Naive thymus-derived CD8-positive, alpha-beta T cell (primary cell): ENCODE measurements around the gene IQSEC1. TPM values are rescaled to one million over a fixed set of nuclear protein-coding genes. Genes with fewer than 3 reads are reported as not detected.

Source experiments
- ATAC-seq, 2 donors: fragments of 150-1000 bp; cut with Tn5 transposase in 1 of 2; sonication (Bioruptor Pico), chemical (Tn5 transposase) in 1 of 2; 1 replicate in 1 of 2; 2 replicates in 1 of 2; pipeline ENCODE4 v1.10.0; 2021; ENCODE audit warnings: mild to moderate bottlenecking in 2 of 2, moderate library complexity in 2 of 2
- POLR2A ChIA-PET: fragments of 350-600 bp; sonication (Branson Sonifier 250); formaldehyde crosslinking; loops from one replicate; lab custom pipeline; 2021; ENCODE audit warnings: antibody characterized with exemption; lab: Charles Lee
- DNase-seq, 10 donors: peaks; one replicate each; pipeline versions ENCODE4 v3.0.0 to v3.0.0-alpha.2; 2020 to 2022
- H3K27ac Mint-ChIP-seq, 10 donors: one replicate each; pipeline ENCODE4 v1.8.0; 2020 to 2022; ENCODE audit warnings: mild to moderate bottlenecking in 10 of 10, mixed read lengths in 10 of 10, moderate library complexity in 4 of 10, inconsistent platforms in 1 of 10
- H3K27me3 Mint-ChIP-seq, 5 donors: one replicate each; pipeline ENCODE4 v1.8.0; 2021 to 2022; ENCODE audit warnings: mixed read lengths in 5 of 5
- H3K36me3 Mint-ChIP-seq, 3 donors: one replicate each; pipeline ENCODE4 v1.8.0; 2020 to 2022; ENCODE audit warnings: mixed read lengths in 3 of 3, mild to moderate bottlenecking in 2 of 3, inconsistent platforms in 1 of 3
- H3K4me1 Mint-ChIP-seq, 4 donors: one replicate each; pipeline ENCODE4 v1.8.0; 2021 to 2022; ENCODE audit warnings: mixed read lengths in 4 of 4
- H3K4me3 Mint-ChIP-seq, 10 donors: one replicate each; pipeline ENCODE4 v1.8.0; 2020 to 2022; ENCODE audit warnings: mild to moderate bottlenecking in 10 of 10, mixed read lengths in 10 of 10, moderate library complexity in 6 of 10, inconsistent platforms in 1 of 10
- H3K9me3 Mint-ChIP-seq, 9 donors: one replicate each; pipeline ENCODE4 v1.8.0; 2020 to 2022; ENCODE audit warnings: mixed read lengths in 9 of 9, mild to moderate bottlenecking in 3 of 9, inconsistent platforms in 1 of 9, moderate library complexity in 1 of 9
- polyA plus RNA-seq, 3 donors: library from polyadenylated mRNA; unstranded; fragments of 300-500 nt; fragmentation: Illumina TruSeq; gene quantifications; one replicate each; pipeline ENCODE4 v1.2.3, GENCODE V29; 2021
- total RNA-seq, 8 experiments: library from RNA in 2 of 8; stranded (reverse) in 2 of 8; gene quantifications; one replicate each; pipeline ENCODE4 v1.2.3 and lab custom pipeline; 2021 to 2026

Gene IQSEC1
- total and polyA plus RNA-seq, 5 experiments from 2014 or later, result 13.7 to 47.7 (median 23.7) TPM

DNA sequence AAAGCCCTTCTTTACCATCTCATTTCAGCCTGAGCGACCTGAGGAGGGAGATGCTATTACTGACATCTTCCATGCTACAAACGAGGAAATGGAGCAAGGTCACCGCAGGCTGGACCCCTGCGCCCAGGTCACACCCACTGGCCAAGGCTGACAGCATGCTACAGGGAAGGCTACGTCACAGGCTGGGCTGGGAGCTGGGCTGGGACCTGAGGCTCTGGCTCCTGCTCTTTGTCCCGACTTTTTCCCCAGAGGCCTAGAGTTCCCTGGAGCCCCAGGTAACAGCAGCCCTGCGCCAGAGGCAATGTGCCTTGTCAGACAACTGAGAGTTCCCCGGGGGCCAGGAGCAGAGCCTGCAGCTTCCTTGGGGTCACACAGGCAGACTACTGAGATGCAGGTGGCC is 87.2 kb downstream of the IQSEC1 start:
- Mint-ChIP-seq H3K27me3 (no peaks in the 10 kb centered on the region), H3K9me3 (no peaks in the 10 kb centered on the region), H3K27ac (peak overlapping the region in 2 of 10 donors; percentile 38 to 40), H3K36me3 (peaks cover 0 to 18% (median 0%) of the 10 kb centered on the region in 3 donors), H3K4me3 (no peak overlapping the region), H3K4me1 (peaks cover 43 to 79% (median 75%) of the 10 kb centered on the region in 4 donors)
- no peak for ATAC-seq
- peak in 1 of 10 donors; percentile 23 for DNase-seq
- POLR2A ChIA-PET, result interaction anchor here (1.0 kb wide), 1 partner anchor 9 kb away, joined by 3 read pairs; no protein-coding TSS in a partner anchor

- DNase-seq (peak in 1 of 10 donors; percentile 37), ATAC-seq (no peak)
- Mint-ChIP-seq H3K4me3 (no peak overlapping the region), H3K27me3 (no peaks in the 10 kb centered on the region), H3K4me1 (peaks cover 38 to 77% (median 72%) of the 10 kb centered on the region in 4 donors), H3K27ac (no peak overlapping the region), H3K36me3 (peaks cover 0 to 15% (median 0%) of the 10 kb centered on the region in 3 donors), H3K9me3 (no peaks in the 10 kb centered on the region)
- POLR2A ChIA-PET, result interaction anchor here (0.6 to 1.1 kb wide), 3 partner anchors 10 to 94 kb away, joined by 3 to 5 read pairs (median 3); no protein-coding TSS in a partner anchor
Observed at GRCh38 chr3:12985148-12985547, 88.1 kb downstream of the IQSEC1 start.

DNA sequence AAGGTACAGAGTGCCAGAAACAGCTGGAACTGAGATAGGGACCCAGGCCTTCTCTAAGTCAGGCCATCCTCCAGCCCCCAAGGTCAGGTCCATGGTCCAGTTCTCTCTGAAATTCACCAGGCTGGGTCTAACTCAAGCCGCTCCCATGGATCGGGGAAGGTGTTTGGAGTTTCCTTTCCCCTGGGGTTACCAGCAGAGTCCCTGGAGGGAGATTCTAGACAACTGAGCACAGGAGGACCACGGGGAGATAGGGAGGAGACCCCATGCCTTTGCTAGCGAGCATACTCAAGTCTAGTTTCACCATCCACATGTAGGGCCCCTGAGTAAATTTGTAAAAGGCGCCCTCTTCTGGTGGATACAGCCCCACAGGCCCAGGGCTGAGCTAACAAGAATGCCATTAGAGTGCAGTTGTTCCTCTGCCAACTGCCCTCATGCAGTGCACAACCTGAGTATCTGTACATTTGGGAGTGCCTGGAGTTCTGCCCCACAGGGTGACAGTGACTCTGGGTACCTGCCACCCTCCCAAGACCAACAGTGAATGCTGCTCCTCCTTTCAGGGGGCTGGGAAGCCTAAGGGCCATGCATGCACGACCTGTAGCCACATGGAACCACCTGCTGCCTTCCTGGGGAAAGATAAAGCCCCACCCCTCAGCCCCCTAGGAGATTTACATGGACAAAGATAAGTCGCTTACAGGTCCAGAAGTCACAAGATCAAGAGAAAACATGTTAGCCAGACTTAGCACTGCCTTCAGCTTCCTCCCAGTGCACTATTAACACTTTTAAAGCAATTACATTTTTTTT is 89.0 kb downstream of the IQSEC1 start:
- Mint-ChIP-seq H3K27me3 (no peaks in the 10 kb centered on the region), H3K4me1 (peaks cover 36 to 74% (median 68%) of the 10 kb centered on the region in 4 donors), H3K36me3 (peaks cover 0 to 19% (median 0%) of the 10 kb centered on the region in 3 donors), H3K9me3 (no peaks in the 10 kb centered on the region), H3K4me3 (peak overlapping the region in 2 of 10 donors; percentile 19 to 44), H3K27ac (peak overlapping the region in 7 of 10 donors; percentile 1 to 53 (median 31))
- ATAC-seq (peak; percentile 91 to 92), DNase-seq (peak in 9 of 10 donors; percentile 36 to 73 (median 65))
- POLR2A ChIA-PET, result interaction anchor here (1.1 to 1.8 kb wide), 3 partner anchors 11 to 93 kb away, joined by 4 to 5 read pairs (median 4); no protein-coding TSS in a partner anchor

GRCh38 chr3:12983319-12983718 is 89.9 kb downstream of the IQSEC1 start:
- peak overlapping the region in 1 of 10 donors; percentile 44 for H3K4me3 Mint-ChIP-seq
- H3K27me3 Mint-ChIP-seq, result no peaks in the 10 kb centered on the region
- peak in 1 of 10 donors; percentile 50 for DNase-seq
- no peaks in the 10 kb centered on the region for H3K9me3 Mint-ChIP-seq
- H3K27ac Mint-ChIP-seq, result peak overlapping the region in 3 of 10 donors; percentile 32 to 55 (median 43)
- peaks cover 30 to 71% (median 65%) of the 10 kb centered on the region in 4 donors for H3K4me1 Mint-ChIP-seq
- peaks cover 0 to 22% (median 0%) of the 10 kb centered on the region in 3 donors for H3K36me3 Mint-ChIP-seq
- POLR2A ChIA-PET, result interaction anchor here (1.4 to 1.8 kb wide), 2 partner anchors 12 to 15 kb away, joined by 4 read pairs; no protein-coding TSS in a partner anchor
- no peak for ATAC-seq

GRCh38 chr3:12982619-12983101 is 90.6 kb downstream of the IQSEC1 start:
- POLR2A ChIA-PET, result interaction anchor here (0.7 to 1.4 kb wide), 2 partner anchors 10 to 14 kb away, joined by 4 read pairs; no protein-coding TSS in a partner anchor
- peaks cover 0 to 24% (median 0%) of the 10 kb centered on the region in 3 donors for H3K36me3 Mint-ChIP-seq
- peak overlapping the region in 2 of 10 donors; percentile 22 for H3K4me3 Mint-ChIP-seq
- peak in 1 of 10 donors; percentile 45 for DNase-seq
- ATAC-seq, result no peak
- H3K27ac Mint-ChIP-seq, result peak overlapping the region in 7 of 10 donors; percentile 24 to 65 (median 54)
- H3K4me1 Mint-ChIP-seq, result peaks cover 30 to 72% (median 66%) of the 10 kb centered on the region in 4 donors
- H3K27me3 Mint-ChIP-seq, result no peaks in the 10 kb centered on the region
- H3K9me3 Mint-ChIP-seq, result no peaks in the 10 kb centered on the region

- DNase-seq (peak in 1 of 10 donors; percentile 22), ATAC-seq (peak; percentile 16 to 24)
- Mint-ChIP-seq H3K36me3 (peaks cover 0 to 22% (median 0%) of the 10 kb centered on the region in 3 donors), H3K4me3 (no peak overlapping the region), H3K9me3 (no peaks in the 10 kb centered on the region), H3K4me1 (peaks cover 30 to 71% (median 63%) of the 10 kb centered on the region in 4 donors), H3K27ac (peak overlapping the region in 7 of 10 donors; percentile 7 to 66 (median 36)), H3K27me3 (no peaks in the 10 kb centered on the region)
- POLR2A ChIA-PET, result interaction anchor here (0.7 to 1.4 kb wide), 2 partner anchors 11 to 17 kb away, joined by 4 to 5 read pairs; no protein-coding TSS in a partner anchor
Observed at GRCh38 chr3:12981306-12982275, 91.6 kb downstream of the IQSEC1 start.

DNA sequence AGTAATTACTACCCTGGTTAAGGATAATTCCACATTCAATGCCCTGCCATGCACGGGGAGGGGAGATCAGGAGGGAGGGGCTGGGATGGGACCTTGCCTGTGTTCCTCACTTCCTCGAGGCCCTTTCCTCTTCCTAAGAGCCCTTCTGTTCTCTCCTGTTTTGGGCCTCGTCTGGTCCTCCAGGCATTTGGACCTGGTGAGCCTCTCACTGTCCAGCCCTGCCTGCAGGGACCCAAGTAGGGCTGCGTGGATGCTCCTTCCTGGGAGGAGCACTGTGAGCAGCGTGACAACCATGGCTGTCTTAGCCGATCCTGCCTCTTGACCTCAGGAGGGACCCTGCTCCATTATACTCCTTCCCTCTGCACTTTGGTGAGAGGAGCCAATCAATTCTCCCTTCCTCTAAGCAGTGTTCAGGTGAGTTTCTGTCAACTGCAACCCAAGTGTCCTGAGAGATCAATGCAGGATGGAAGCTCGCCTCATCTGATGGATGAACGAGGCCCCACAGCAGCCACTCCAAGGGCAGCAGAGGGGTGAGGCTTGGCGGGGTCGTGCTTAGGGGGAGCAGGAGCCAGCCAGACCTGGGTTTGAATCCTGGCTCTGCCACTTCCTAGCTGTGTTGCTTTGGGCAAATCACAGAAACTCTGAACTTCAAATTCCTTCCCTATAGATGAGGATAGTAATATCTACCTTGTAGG is 92.5 kb downstream of the IQSEC1 start:
- H3K27me3 Mint-ChIP-seq, result no peaks in the 10 kb centered on the region
- ATAC-seq (no peak), DNase-seq (peak in 1 of 10 donors; percentile 24)
- H3K9me3 Mint-ChIP-seq, result no peaks in the 10 kb centered on the region
- no peak overlapping the region for H3K4me3 Mint-ChIP-seq
- POLR2A ChIA-PET, result interaction anchor here (1.4 to 1.5 kb wide), 2 partner anchors 8 to 18 kb away, joined by 4 to 5 read pairs; no protein-coding TSS in a partner anchor
- H3K36me3 Mint-ChIP-seq, result peaks cover 0 to 20% (median 0%) of the 10 kb centered on the region in 3 donors
- H3K27ac Mint-ChIP-seq, result peak overlapping the region in 7 of 10 donors; percentile 7 to 68 (median 38)
- peaks cover 30 to 74% (median 61%) of the 10 kb centered on the region in 4 donors for H3K4me1 Mint-ChIP-seq

GRCh38 chr3:12979947-12980487 is 93.2 kb downstream of the IQSEC1 start:
- no peaks in the 10 kb centered on the region for H3K9me3 Mint-ChIP-seq
- no peaks in the 10 kb centered on the region for H3K27me3 Mint-ChIP-seq
- H3K4me3 Mint-ChIP-seq, result no peak overlapping the region
- POLR2A ChIA-PET, result interaction anchor here (1.0 to 1.5 kb wide), 2 partner anchors 9 to 13 kb away, joined by 4 read pairs; no protein-coding TSS in a partner anchor
- H3K27ac Mint-ChIP-seq, result peak overlapping the region in 2 of 10 donors; percentile 32 to 47
- H3K4me1 Mint-ChIP-seq, result peaks cover 32 to 75% (median 61%) of the 10 kb centered on the region in 4 donors
- H3K36me3 Mint-ChIP-seq, result peaks cover 0 to 18% (median 0%) of the 10 kb centered on the region in 3 donors
- peak in 1 of 10 donors; percentile 22 for DNase-seq
- no peak for ATAC-seq

DNA sequence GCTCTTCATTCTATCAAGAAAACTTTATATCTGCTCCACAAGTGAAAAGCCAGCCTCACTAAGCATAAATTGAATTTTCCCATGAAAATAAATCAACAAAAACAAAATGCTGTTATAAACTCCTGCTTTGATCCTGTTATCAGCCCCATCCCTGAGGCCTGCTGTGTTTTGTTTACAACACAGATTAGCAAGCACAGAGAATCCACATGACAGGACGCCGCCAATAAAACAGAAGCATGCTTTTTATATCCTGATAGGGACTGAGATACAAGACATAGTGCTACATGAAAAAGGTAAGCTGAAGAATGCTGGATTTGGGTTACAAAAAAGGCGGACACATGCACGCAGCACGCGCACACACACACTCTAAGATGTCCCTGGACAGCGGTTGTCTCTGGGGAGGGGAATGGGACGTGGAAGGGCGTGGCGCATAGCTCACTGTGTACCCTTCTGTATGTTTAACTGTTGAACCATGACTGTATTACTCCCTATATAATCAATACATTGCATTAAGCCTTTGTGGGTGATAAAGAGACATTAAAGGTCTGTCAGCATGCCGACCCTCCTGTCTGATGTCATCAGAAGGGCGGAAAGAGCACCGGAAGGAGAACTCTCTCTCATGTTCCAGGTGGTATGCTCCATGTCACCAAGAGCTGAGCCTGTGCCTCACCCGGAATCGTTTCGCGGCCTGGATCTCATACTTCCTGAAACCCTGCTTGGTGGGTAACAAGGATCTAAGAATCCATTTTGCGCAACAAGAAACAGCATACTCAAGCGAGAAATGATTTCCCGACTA is 93.9 kb downstream of the IQSEC1 start:
- Mint-ChIP-seq H3K9me3 (no peaks in the 10 kb centered on the region), H3K27me3 (no peaks in the 10 kb centered on the region), H3K4me3 (no peak overlapping the region), H3K27ac (peak overlapping the region in 1 of 10 donors; percentile 42), H3K4me1 (peaks cover 36 to 78% (median 65%) of the 10 kb centered on the region in 4 donors), H3K36me3 (peaks cover 0 to 18% (median 0%) of the 10 kb centered on the region in 3 donors)
- no peak for ATAC-seq
- POLR2A ChIA-PET, result interaction anchor here (1.0 to 1.5 kb wide), 2 partner anchors 10 to 13 kb away, joined by 4 read pairs; no protein-coding TSS in a partner anchor
- peak in 1 of 10 donors; percentile 45 for DNase-seq

DNA sequence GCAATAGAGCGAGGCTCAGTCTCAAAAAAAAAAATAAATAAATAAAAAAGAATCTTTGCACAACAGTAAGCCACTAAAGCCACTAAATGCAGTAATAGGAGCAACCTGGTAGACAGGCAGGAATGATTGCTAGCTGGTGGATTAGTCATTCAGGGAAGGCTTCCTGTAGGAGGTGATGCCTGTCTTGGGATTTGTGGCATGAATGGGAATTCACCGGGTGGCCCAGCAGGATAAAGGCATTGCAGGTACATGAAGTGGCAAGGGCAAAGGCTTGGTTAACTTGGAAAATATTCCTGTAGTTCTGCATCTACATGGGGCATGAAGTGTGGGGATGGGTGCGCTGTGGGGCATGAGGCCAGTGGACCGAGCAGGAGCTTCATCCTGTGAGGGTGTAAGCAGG is 94.5 kb downstream of the IQSEC1 start:
- H3K36me3 Mint-ChIP-seq, result peaks cover 0 to 18% (median 0%) of the 10 kb centered on the region in 3 donors
- POLR2A ChIA-PET, result no interaction called here

More for the DNA sequence above, 94.5 kb downstream of the IQSEC1 start:
- ATAC-seq (no peak), DNase-seq (peak in 1 of 10 donors; percentile 38)
- peaks cover 31 to 78% (median 62%) of the 10 kb centered on the region in 4 donors for H3K4me1 Mint-ChIP-seq
- no peak overlapping the region for H3K4me3 Mint-ChIP-seq
- H3K27me3 Mint-ChIP-seq, result no peaks in the 10 kb centered on the region
- H3K9me3 Mint-ChIP-seq, result no peaks in the 10 kb centered on the region
- peak overlapping the region in 2 of 10 donors; percentile 36 to 75 for H3K27ac Mint-ChIP-seq
